ENCODE results near the gene RGCC. TPM values are rescaled to one million over a fixed set of nuclear protein-coding genes. Genes with fewer than 3 reads are reported as not detected.

Gene RGCC
- total and polyA plus RNA-seq, 2 donors (not counting 3 experiments of a cell fraction or from before 2014, with no cell fraction given) = 112 to 138 TPM

- ChIA-PET POLR2A (no interaction called here), CTCF (no interaction called here)
- H3K9me1 ChIP-seq (replicated peaks; ENCODE audit: control insufficient read depth, extremely low read depth, insufficient read depth, low read length) = no peaks in the 10 kb centered on the region
- no peaks in the 10 kb centered on the region for H3K4me1 ChIP-seq (ENCODE audit: control insufficient read depth, extremely low read depth, insufficient read depth, low read length)
- TF ChIP-seq POLR2AphosphoS5 (IDR thresholded peaks at IDR 0.05; ENCODE audit: insufficient read depth, low read depth, low read length) = no peak
- no peak for TF ChIP-seq CTCF (IDR thresholded peaks at IDR 0.05; ENCODE audit: extremely low read depth in 1 of 2, insufficient read depth in 1 of 2, low read depth in 1 of 2, low read length in 2 of 2)
- TF ChIP-seq MAX (IDR thresholded peaks at IDR 0.05; ENCODE audit: insufficient read depth, insufficient read length) = no peak
- no peak for TF ChIP-seq FOS (IDR thresholded peaks at IDR 0.05; ENCODE audit: borderline replicate concordance, insufficient read depth, low read length)
- TF ChIP-seq MYC (IDR thresholded peaks at IDR 0.05; ENCODE audit: low read depth, low read length) = no peak
- no peak for TF ChIP-seq GATA2 (IDR thresholded peaks at IDR 0.05; ENCODE audit: insufficient read depth, insufficient read length, low read depth, low read length)
- TF ChIP-seq EZH2 (IDR thresholded peaks at IDR 0.05; ENCODE audit: borderline replicate concordance, low read depth, low read length, severe bottlenecking) = no peak
- no peak for TF ChIP-seq JUN (IDR thresholded peaks at IDR 0.05; ENCODE audit: borderline replicate concordance, insufficient read depth, insufficient read length, low read depth)
- TF ChIP-seq POLR2A (IDR thresholded peaks at IDR 0.05; ENCODE audit: low read depth, low read length) = no peak
- H3K9ac ChIP-seq (replicated peaks; ENCODE audit: extremely low read depth, insufficient read depth, low read length) = no peak overlapping the region
- no peak for DNase-seq (ENCODE audit: low read depth, low spot score)
- no peak for FAIRE-seq
- no peak overlapping the region for H3K4me3 ChIP-seq (replicated peaks in 1 of 3; ENCODE audit: insufficient read depth in 1 of 3, low read depth in 1 of 3, low read length in 3 of 3)
- H3K27ac ChIP-seq (ENCODE audit: insufficient read depth, low read depth, low read length) = no peak overlapping the region
- H4K20me1 ChIP-seq (replicated peaks; ENCODE audit: control insufficient read depth, extremely low read depth, insufficient read depth, low read length) = no peaks in the 10 kb centered on the region
- dilution Hi-C loops (cut with MboI; ENCODE audit: extremely low pct_ligation_motif_present, low sequenced_read_pairs) = no loop called here
- H3K4me2 ChIP-seq (ENCODE audit: insufficient read depth, low read length) = no peak overlapping the region
- no TSS peak for BruUV-seq (replicated peaks)
- H3K79me2 ChIP-seq (ENCODE audit: control insufficient read depth, insufficient read depth, low read length) = no peaks in the 10 kb centered on the region
- peaks cover 0 to 2% of the 10 kb centered on the region in 2 experiments for H3K27me3 ChIP-seq (ENCODE audit: control insufficient read depth in 2 of 2, insufficient read depth in 2 of 2, low read length in 2 of 2)
- H2AFZ ChIP-seq (ENCODE audit: low read depth, low read length) = no peak overlapping the region
- no peaks in the 10 kb centered on the region for H3K36me3 ChIP-seq (ENCODE audit: control insufficient read depth in 2 of 2, extremely low read depth in 1 of 2, insufficient read depth in 2 of 2, low read length in 2 of 2)
- no peaks in the 10 kb centered on the region for H3K9me3 ChIP-seq (replicated peaks; ENCODE audit: control insufficient read depth, insufficient read depth, low read length)
- intact Hi-C loops (cut with micrococcal nuclease) = no loop called here
Observed at GRCh38 chr13:41512441-41512840, 55.1 kb downstream of the RGCC start.
